Measurements from ENCODE around the gene FBXO48.

FBXO48 gene

DNA sequence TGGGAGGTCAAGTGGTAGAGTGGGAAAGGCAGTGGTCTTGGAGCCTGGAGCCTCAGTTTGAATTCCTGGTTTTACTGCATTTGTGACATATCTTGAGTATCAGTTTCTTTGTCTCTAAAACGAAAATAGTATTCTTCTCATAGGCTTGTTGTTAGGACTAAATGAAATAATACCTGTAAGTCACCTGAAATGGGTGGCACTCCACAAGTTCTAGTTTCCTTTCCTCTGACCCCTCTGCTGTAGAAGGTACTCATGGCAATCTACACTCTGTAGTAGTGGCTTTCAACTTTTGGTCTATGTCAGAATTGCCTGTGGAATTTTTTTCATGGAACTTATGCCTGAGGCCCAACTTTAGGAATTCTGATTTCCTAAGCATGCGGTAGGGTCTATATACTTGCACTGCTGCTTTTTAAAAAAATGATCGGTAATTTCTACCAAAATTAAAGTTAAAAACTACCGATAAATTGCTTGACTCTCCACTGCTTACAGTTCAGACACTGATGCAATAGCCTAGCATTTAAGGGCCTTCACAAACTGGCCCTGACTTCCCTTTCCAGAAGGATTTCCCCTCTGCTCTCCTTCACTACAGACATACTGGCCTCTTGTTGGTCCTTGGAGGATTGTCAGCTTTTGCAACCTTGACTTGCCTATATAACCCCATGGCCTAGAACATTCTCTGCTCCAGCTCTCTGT, 54.8 kb downstream of the FBXO48 start:
- DNase-seq (ENCODE audit: low read depth in 2 of 2) = no peak

DNA sequence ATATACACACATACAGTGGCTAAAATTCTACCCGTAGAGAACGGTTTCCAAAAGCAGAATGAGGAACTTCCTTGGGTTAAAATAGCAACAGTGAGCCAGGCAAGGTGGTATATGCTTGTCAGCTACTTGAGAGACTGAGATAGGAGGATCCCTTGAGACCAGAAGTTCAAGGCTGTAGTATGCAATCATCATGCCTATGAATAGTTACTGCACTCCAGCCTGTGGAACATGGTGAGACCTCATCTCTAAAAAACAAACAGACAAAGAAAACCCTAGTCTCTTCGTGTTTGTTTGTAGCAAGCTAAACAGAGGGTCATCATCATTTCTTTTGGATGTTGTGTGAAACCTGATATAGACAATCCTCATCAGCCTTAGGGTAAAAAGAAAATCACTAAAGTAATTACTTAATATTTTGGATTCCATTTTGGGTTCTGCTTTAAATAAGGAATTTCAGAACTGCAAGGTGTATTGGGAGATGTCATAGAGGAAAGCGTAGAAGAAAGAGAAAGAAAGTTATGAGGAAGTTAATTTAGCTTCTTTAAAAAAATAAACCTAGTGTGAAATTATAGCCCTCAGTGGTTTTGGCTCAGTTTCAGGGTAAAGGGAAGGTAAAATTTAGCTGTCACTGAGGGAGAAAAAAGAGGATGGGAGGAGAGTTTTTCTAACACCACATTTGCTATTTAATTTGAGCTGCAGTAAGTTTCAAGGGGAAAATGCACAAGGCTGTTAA, 55.5 kb downstream of the FBXO48 start:
- no peak for DNase-seq (ENCODE audit: low read depth in 2 of 2)
